ENCODE measurements around the gene MYZAP.

- TF ChIP-seq SP4 (IDR thresholded peaks at IDR 0.05; ENCODE audit: low read length) = no peak
- no peak for TF ChIP-seq EP300 (IDR thresholded peaks at IDR 0.05; ENCODE audit: borderline replicate concordance in 1 of 2, low read depth in 2 of 2, low read length in 2 of 2)
- TF ChIP-seq CTCF (IDR thresholded peaks at IDR 0.05; ENCODE audit: control extremely low read depth in 1 of 3, insufficient read depth in 1 of 3, low read depth in 1 of 3, low read length in 3 of 3) = no peak
- no peak for TF ChIP-seq SIX5 (IDR thresholded peaks at IDR 0.05; ENCODE audit: low read depth, low read length)
- TF ChIP-seq POLR2AphosphoS5 (IDR thresholded peaks at IDR 0.05; ENCODE audit: low read depth, low read length) = no peak
- TF ChIP-seq RXRA (IDR thresholded peaks at IDR 0.05; ENCODE audit: insufficient read depth, low read depth, low read length) = no peak
Measured at GRCh38 chr15:57705746-57706404, 114.2 kb downstream of the MYZAP start.

Measured in H1 (cell line).